Astrocyte (in vitro differentiated cells and primary cell): ENCODE data around the gene CALCB.

Experiments used
- EZH2 ChIP-seq: IDR thresholded peaks from 2 replicates; pipeline ENCODE4 v1.6.1; 2012; ENCODE audit warnings: mild to moderate bottlenecking, low read length, inconsistent platforms; ENCODE audit not compliant: insufficient read depth
- TF ChIP-seq, protein P1 (sequence below): IDR thresholded peaks from 2 replicates; pipeline ENCODE4 v1.5.1; 2011; ENCODE audit warnings: low read depth, mild to moderate bottlenecking, inconsistent platforms, low read length, moderate library complexity; ENCODE audit not compliant: insufficient read depth

DNA sequence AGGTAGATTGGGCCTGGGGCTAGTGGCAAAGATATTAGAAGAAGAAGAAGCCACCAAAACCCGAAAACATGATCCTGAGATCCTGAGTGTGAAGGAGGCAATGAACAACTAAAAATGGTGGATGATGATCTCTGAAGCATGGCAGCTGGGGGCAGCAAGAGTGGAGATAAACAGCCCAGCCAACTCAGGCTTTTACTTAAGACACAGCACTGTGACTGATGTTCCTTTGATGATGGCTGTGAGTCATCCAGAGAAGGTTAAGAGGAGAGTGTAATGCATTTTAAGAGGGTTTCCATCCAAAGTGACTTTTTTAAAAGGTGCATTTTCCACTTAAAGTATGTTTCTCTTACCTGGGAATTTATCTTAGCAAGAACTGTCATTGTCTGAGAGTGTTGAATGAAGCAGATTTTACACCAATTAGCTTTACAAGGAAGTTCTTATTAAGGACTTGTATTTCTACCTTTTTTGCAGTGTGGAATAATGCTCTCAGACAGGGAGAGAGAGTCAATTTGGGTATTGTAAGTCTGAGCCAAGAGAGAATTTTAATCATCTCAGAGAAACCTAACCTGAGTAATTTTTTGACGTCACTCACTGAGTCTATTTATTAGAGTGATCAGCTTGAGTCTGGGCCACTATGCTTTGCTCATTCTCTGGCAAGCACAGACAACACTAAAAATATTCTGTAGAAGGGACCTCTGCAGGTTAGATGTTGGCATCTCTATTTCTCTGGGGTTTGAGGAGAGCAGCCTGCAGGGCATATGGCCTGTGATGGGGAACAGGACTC lies 14.1 kb upstream of the CALCB start:
- TF ChIP-seq, protein P1, sequence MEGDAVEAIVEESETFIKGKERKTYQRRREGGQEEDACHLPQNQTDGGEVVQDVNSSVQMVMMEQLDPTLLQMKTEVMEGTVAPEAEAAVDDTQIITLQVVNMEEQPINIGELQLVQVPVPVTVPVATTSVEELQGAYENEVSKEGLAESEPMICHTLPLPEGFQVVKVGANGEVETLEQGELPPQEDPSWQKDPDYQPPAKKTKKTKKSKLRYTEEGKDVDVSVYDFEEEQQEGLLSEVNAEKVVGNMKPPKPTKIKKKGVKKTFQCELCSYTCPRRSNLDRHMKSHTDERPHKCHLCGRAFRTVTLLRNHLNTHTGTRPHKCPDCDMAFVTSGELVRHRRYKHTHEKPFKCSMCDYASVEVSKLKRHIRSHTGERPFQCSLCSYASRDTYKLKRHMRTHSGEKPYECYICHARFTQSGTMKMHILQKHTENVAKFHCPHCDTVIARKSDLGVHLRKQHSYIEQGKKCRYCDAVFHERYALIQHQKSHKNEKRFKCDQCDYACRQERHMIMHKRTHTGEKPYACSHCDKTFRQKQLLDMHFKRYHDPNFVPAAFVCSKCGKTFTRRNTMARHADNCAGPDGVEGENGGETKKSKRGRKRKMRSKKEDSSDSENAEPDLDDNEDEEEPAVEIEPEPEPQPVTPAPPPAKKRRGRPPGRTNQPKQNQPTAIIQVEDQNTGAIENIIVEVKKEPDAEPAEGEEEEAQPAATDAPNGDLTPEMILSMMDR: no peak
- TF ChIP-seq EZH2: no peak
